Calu3 (cell line): ENCODE data around the gene C3orf18. TPM values are rescaled to one million over a fixed set of nuclear protein-coding genes. Genes with fewer than 3 reads are reported as not detected.
A peak's percentile ranks its signal among the peaks of the same experiment; 100 is the strongest.

Experiments
- BruUV-seq: library from RNA; stranded (reverse); fragments of 400-500 nt; replicated peaks from 2 replicates; lab custom pipeline; 2021; lab: Mats Ljungman, UMichigan
- CTCF ChIA-PET: fragments of 300-600 bp; sonication (Branson Sonifier 250); formaldehyde crosslinking; loops from one replicate; lab custom pipeline; 2022; ENCODE audit warnings: antibody characterized with exemption; lab: Charles Lee
- DNase-seq: peaks from one replicate; pipeline ENCODE4 v3.0.0; 2022
- H3K27ac Mint-ChIP-seq: one replicate; pipeline ENCODE4 v1.8.0; 2022; ENCODE audit warnings: mixed read lengths; ENCODE audit not compliant: unreplicated experiment
- H3K27me3 Mint-ChIP-seq: one replicate; pipeline ENCODE4 v1.8.0; 2022; ENCODE audit warnings: mixed read lengths; ENCODE audit not compliant: unreplicated experiment
- H3K36me3 Mint-ChIP-seq: one replicate; pipeline ENCODE4 v1.8.0; 2022; ENCODE audit warnings: mild to moderate bottlenecking, moderate library complexity, mixed read lengths; ENCODE audit not compliant: insufficient read depth, unreplicated experiment
- H3K4me1 Mint-ChIP-seq: one replicate; pipeline ENCODE4 v1.8.0; 2022; ENCODE audit warnings: mild to moderate bottlenecking, low read depth, mixed read lengths; ENCODE audit not compliant: unreplicated experiment
- H3K4me3 Mint-ChIP-seq: one replicate; pipeline ENCODE4 v1.8.0; 2022; ENCODE audit warnings: mild to moderate bottlenecking, low read depth, moderate library complexity, mixed read lengths; ENCODE audit not compliant: unreplicated experiment
- H3K9me3 Mint-ChIP-seq: one replicate; pipeline ENCODE4 v1.8.0; 2022; ENCODE audit warnings: low read depth, mixed read lengths; ENCODE audit not compliant: unreplicated experiment
- intact Hi-C: fragments of 100-400 bp; cut with micrococcal nuclease; formaldehyde crosslinking; loops from one replicate; pipeline ENCODE4 v1.10.0; 2022; ENCODE audit not compliant: unreplicated experiment
- total RNA-seq: library from RNA; stranded (reverse); gene quantifications from 2 replicates; pipeline ENCODE4 v1.2.3, GENCODE V29; 2022
- TF ChIP-seq, protein P1 (sequence below): fragments of 200-600 bp; IDR thresholded peaks from one replicate; pipeline ENCODE4 v1.8.0; 2022; ENCODE audit warnings: antibody characterized with exemption; ENCODE audit not compliant: unreplicated experiment

C3orf18 gene
- total RNA-seq, 1 experiment from 2014 or later, result 2.7 TPM

DNA sequence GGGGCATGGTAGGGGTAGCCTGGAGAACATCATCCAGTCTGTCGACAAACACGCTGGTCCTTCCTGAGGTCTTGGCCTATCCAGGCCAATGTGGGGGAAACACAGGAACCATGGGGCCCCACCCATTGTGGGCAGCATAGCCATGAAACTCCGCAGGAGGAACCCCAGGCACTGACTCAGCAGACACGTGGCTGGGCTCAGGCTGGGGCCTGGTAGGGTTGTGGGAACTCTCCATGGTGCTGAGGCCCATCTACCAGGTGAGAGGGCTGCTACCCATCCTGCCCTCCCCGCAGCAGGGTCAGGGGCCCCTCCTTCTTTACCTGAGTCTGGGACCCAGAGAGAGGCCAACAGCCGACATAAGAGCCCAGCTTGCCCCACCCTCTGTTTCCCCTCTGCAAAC is 41.6 kb downstream of the C3orf18 start:
- intact Hi-C loops, result no loop called here
- BruUV-seq, result no TSS peak
- Mint-ChIP-seq H3K9me3 (no peaks in the 10 kb centered on the region), H3K4me1 (no peaks in the 10 kb centered on the region), H3K27ac (no peak overlapping the region), H3K36me3 (no peaks in the 10 kb centered on the region), H3K27me3 (peaks cover 90% of the 10 kb centered on the region), H3K4me3 (no peak overlapping the region)
- TF ChIP-seq, protein P1, sequence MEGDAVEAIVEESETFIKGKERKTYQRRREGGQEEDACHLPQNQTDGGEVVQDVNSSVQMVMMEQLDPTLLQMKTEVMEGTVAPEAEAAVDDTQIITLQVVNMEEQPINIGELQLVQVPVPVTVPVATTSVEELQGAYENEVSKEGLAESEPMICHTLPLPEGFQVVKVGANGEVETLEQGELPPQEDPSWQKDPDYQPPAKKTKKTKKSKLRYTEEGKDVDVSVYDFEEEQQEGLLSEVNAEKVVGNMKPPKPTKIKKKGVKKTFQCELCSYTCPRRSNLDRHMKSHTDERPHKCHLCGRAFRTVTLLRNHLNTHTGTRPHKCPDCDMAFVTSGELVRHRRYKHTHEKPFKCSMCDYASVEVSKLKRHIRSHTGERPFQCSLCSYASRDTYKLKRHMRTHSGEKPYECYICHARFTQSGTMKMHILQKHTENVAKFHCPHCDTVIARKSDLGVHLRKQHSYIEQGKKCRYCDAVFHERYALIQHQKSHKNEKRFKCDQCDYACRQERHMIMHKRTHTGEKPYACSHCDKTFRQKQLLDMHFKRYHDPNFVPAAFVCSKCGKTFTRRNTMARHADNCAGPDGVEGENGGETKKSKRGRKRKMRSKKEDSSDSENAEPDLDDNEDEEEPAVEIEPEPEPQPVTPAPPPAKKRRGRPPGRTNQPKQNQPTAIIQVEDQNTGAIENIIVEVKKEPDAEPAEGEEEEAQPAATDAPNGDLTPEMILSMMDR, result no peak
- DNase-seq, result peak; percentile 57
- CTCF ChIA-PET, result no interaction called here

DNA sequence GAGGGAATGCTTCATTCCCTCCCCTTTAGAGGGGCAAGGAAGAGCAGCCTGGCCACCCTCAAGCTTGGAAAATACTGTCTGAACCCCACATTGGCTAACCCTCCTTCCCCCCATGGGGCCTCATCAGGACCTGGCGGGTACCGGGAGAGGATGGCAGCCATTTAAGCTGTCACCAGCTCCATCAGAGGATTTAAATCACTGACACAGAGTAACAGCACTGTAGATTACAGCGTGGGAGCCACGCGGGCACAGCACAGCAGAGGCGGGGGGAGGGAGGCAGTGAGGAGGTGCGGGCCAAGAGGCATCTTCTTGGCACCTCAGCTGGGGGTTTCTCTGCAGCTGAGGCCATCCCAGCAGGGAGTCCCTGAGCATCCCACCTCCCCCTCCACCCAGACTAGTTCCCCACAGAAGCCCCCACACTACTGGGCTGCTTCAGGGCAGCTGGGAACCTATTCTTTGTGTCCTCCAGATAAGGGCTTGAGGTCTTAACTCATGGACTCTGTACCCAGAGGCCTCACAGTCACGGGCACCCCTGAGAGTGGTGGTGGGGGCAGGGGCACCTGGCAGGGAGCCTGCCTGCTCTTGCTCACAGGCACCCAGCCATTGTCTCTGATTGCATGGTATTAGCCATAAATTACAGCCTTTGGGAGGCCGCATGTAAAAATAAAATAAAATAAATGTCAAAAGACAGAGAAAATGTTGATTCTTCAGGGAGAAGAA is 42.2 kb downstream of the C3orf18 start:
- CTCF ChIA-PET, result interaction anchor here (0.6 kb wide), 1 partner anchor 556 kb away, joined by 3 read pairs; no protein-coding TSS in a partner anchor
- no TSS peak for BruUV-seq
- H3K27me3 Mint-ChIP-seq, result peaks cover 96% of the 10 kb centered on the region

DNA sequence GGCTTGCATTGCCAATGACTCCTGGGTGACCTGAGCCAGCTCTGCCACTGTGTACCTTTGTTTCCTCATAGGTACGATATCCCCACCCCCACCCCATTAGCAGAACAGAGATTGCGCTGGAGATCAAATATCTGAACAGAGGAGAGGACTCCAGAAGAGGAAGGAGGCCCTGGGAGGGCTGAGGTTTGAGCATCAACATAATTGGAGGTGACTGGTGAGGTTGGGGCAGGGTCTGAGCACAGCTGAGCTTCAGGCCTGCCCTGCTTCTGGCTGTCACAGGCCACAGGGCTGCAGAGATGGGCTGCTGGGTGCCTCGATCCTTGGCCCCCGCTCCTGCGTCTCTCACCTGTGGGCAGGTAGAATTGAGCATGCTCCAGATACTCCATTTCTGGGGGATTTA is 42.8 kb downstream of the C3orf18 start:
- intact Hi-C loops, result no loop called here

More for the DNA sequence above, 42.2 kb downstream of the C3orf18 start:
- intact Hi-C loops, result no loop called here
- Mint-ChIP-seq H3K36me3 (no peaks in the 10 kb centered on the region), H3K9me3 (no peaks in the 10 kb centered on the region), H3K4me3 (no peak overlapping the region), H3K27ac (no peak overlapping the region), H3K4me1 (no peaks in the 10 kb centered on the region)
- TF ChIP-seq, protein P1, result no peak
- no peak for DNase-seq

DNA sequence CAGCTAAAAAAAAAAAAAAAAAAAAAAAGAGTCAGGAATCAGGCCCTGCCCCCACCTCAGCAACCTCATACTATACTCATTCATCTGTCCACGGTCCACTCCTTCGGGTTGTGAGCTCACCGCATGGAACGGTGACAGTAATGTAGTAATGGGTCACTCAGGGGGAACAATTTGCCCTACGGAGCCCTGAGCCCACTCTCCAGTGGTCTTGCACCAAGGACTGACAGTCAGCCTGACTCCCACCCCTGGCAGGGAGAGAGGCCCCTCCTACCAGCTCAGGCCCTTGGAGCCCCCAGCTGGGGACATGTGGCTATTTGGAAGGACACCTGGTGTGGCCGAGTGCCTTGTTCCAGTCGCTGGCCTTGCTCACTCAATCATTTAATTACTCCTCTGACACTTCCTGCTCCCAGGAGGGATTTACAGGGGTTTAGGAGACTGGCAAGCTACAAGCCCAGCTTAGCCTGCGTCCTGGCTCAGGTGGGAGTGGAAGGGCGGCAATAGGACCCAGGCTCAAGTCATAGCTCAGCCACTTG is 44.2 kb downstream of the C3orf18 start:
- Mint-ChIP-seq H3K9me3 (no peaks in the 10 kb centered on the region), H3K27ac (no peak overlapping the region), H3K36me3 (no peaks in the 10 kb centered on the region), H3K4me1 (no peaks in the 10 kb centered on the region), H3K4me3 (no peak overlapping the region), H3K27me3 (peaks cover 96% of the 10 kb centered on the region)
- CTCF ChIA-PET, result interaction anchor here (0.6 kb wide), 4 partner anchors 88 to 1140 kb away, joined by 3 to 6 read pairs (median 4); partner anchors contain the start of gene CISH
- no TSS peak for BruUV-seq
- TF ChIP-seq, protein P1, result no peak
- no peak for DNase-seq
- intact Hi-C loops, result no loop called here

More for the DNA sequence above, 42.8 kb downstream of the C3orf18 start:
- no peak for DNase-seq
- Mint-ChIP-seq H3K4me1 (no peaks in the 10 kb centered on the region), H3K4me3 (no peak overlapping the region), H3K9me3 (no peaks in the 10 kb centered on the region), H3K36me3 (no peaks in the 10 kb centered on the region), H3K27me3 (peaks cover 96% of the 10 kb centered on the region), H3K27ac (no peak overlapping the region)
- CTCF ChIA-PET, result interaction anchor here (0.6 kb wide), 1 partner anchor 557 kb away, joined by 3 read pairs; no protein-coding TSS in a partner anchor
- no TSS peak for BruUV-seq
- TF ChIP-seq, protein P1, result no peak
